ENCODE results near the gene CAMKK1.

CAMKK1 gene

GRCh38 chr17:3918372-3919122 is 25.7 kb upstream of the CAMKK1 start:
- in situ Hi-C loops (cut with HindIII; ENCODE audit: low sequenced_read_pairs) = no loop called here

GRCh38 chr17:3917391-3917931 is 24.6 kb upstream of the CAMKK1 start:
- in situ Hi-C loops (cut with HindIII; ENCODE audit: low sequenced_read_pairs) = no loop called here

- in situ Hi-C loops (cut with HindIII; ENCODE audit: low sequenced_read_pairs) = no loop called here
These were observed 24.0 kb upstream of the CAMKK1 start for GRCh38 chr17:3916825-3917224.

GRCh38 chr17:3915995-3916696 is 23.3 kb upstream of the CAMKK1 start, which contains the start of gene P2RX1:
Gene P2RX1 (minus strand): TSS chr17:3916465. CDS start chr17:3916225, 240 bp downstream.
- in situ Hi-C loops (cut with HindIII; ENCODE audit: low sequenced_read_pairs) = no loop called here

- in situ Hi-C loops (cut with HindIII; ENCODE audit: low sequenced_read_pairs) = no loop called here
These were observed 22.7 kb upstream of the CAMKK1 start for GRCh38 chr17:3915581-3915994.

- in situ Hi-C loops (cut with HindIII; ENCODE audit: low sequenced_read_pairs) = no loop called here
These were observed 21.4 kb upstream of the CAMKK1 start for GRCh38 chr17:3914312-3914670.

- in situ Hi-C loops (cut with HindIII; ENCODE audit: low sequenced_read_pairs) = no loop called here
These were observed 20.9 kb upstream of the CAMKK1 start for GRCh38 chr17:3913531-3914311.

- in situ Hi-C loops (cut with HindIII; ENCODE audit: low sequenced_read_pairs) = no loop called here
These were observed 20.0 kb upstream of the CAMKK1 start for GRCh38 chr17:3912827-3913226.

- in situ Hi-C loops (cut with HindIII; ENCODE audit: low sequenced_read_pairs) = no loop called here
These were observed 18.6 kb upstream of the CAMKK1 start for GRCh38 chr17:3911271-3912053.

GRCh38 chr17:3910420-3911270 is 17.8 kb upstream of the CAMKK1 start:
- in situ Hi-C loops (cut with HindIII; ENCODE audit: low sequenced_read_pairs) = no loop called here

GRCh38 chr17:3909257-3909656 is 16.4 kb upstream of the CAMKK1 start:
- in situ Hi-C loops (cut with HindIII; ENCODE audit: low sequenced_read_pairs) = loop anchor here (5.0 kb wide), 3 partner anchors 47 to 98 kb away; no protein-coding TSS in a partner anchor

GRCh38 chr17:3907483-3908216 is 14.8 kb upstream of the CAMKK1 start:
- in situ Hi-C loops (cut with HindIII; ENCODE audit: low sequenced_read_pairs) = loop anchor here (5.0 kb wide), 3 partner anchors 45 to 100 kb away; no protein-coding TSS in a partner anchor

- in situ Hi-C loops (cut with HindIII; ENCODE audit: low sequenced_read_pairs) = loop anchor here (5.0 kb wide), 3 partner anchors 45 to 100 kb away; no protein-coding TSS in a partner anchor
These were observed 14.0 kb upstream of the CAMKK1 start for GRCh38 chr17:3906881-3907280.

- in situ Hi-C loops (cut with HindIII; ENCODE audit: low sequenced_read_pairs) = loop anchor here (5.0 kb wide), 3 partner anchors 43 to 102 kb away; no protein-coding TSS in a partner anchor
These were observed 12.2 kb upstream of the CAMKK1 start for GRCh38 chr17:3905017-3905520.

- in situ Hi-C loops (cut with HindIII; ENCODE audit: low sequenced_read_pairs) = no loop called here
These were observed 11.6 kb upstream of the CAMKK1 start for GRCh38 chr17:3904501-3904900.

- in situ Hi-C loops (cut with HindIII; ENCODE audit: low sequenced_read_pairs) = no loop called here
These were observed 11.0 kb upstream of the CAMKK1 start for GRCh38 chr17:3903881-3904290.

- in situ Hi-C loops (cut with HindIII; ENCODE audit: low sequenced_read_pairs) = no loop called here
These were observed 10.4 kb upstream of the CAMKK1 start for GRCh38 chr17:3903051-3903825.

- in situ Hi-C loops (cut with HindIII; ENCODE audit: low sequenced_read_pairs) = no loop called here
These were observed 7.8 kb upstream of the CAMKK1 start for GRCh38 chr17:3900646-3901045.

Data from endothelial cell of hepatic sinusoid (primary cell).